ENCODE data around the gene SP140. TPM values are rescaled to one million over a fixed set of nuclear protein-coding genes. Genes with fewer than 3 reads are reported as not detected.
A peak's percentile ranks its signal among the peaks of the same experiment; 100 is the strongest.

Gene SP140
- total and polyA plus RNA-seq, 9 of the 15 experiments (the other 6 are each of a cell fraction or from before 2014, with no cell fraction given), result 0.04 to 1.1 (median 0.57) TPM; not detected in 1

GRCh38 chr2:230328155-230328458 is 102.6 kb downstream of the SP140 start:
- no peak for ATAC-seq
- CTCF ChIA-PET (ENCODE audit: low intra/inter-chr PET ratio), result no interaction called here
- no peaks in the 10 kb centered on the region for H3K27me3 ChIP-seq (ENCODE audit: control insufficient read depth in 2 of 2, insufficient read depth in 2 of 2, low read length in 2 of 2)
- 25% methylated on average over 8 of the region's 8 CpGs for WGBS (ENCODE audit: insufficient coverage, low coverage, missing lambda C conversion rate)
- H3K9ac ChIP-seq (ENCODE audit: insufficient read depth in 1 of 2, low read depth in 2 of 2, low read length in 2 of 2), result peak overlapping the region in 1 of 2 experiments; percentile 67; a peak in 2 of 4 replicates
- no peaks in the 10 kb centered on the region for H3K9me1 ChIP-seq (ENCODE audit: control insufficient read depth, insufficient read depth, low read length)
- no peaks in the 10 kb centered on the region for H4K20me1 ChIP-seq (replicated peaks; ENCODE audit: control insufficient read depth, insufficient read depth, low read length)
- in situ Hi-C loops (cut with MboI) (no loop called here), intact Hi-C loops (cut with micrococcal nuclease) (loop anchor here (10.0 kb wide), 1 partner anchor 287 kb away; no protein-coding TSS in a partner anchor)
- H3K27ac ChIP-seq (ENCODE audit: extremely low read depth, low read depth, low read length), result no peak overlapping the region; the same call in 2 of the 3 replicates
- H3K4me3 ChIP-seq, result peak overlapping the region; percentile 34; the same call in 1 of the 2 replicates
- TF ChIP-seq CBX5 (IDR thresholded peaks at IDR 0.05; ENCODE audit: borderline replicate concordance, low read depth), result no peak
- TF ChIP-seq PPARD (CRISPR knock-in tag; IDR thresholded peaks at IDR 0.05), result no peak
- TF ChIP-seq SAP30 (IDR thresholded peaks at IDR 0.05; ENCODE audit: borderline replicate concordance, insufficient read depth, low read depth, low read length, poor library complexity, severe bottlenecking), result no peak
- TF ChIP-seq HDGF (IDR thresholded peaks at IDR 0.05), result no peak
- no peak for TF ChIP-seq SIRT6 (IDR thresholded peaks at IDR 0.05; ENCODE audit: low read depth, low read length)
- no peak for TF ChIP-seq ZFPM2 (CRISPR knock-in tag; IDR thresholded peaks at IDR 0.05)
- TF ChIP-seq ZBTB8A (IDR thresholded peaks at IDR 0.05; ENCODE audit: partially characterized antibody), result no peak
- no peak for TF ChIP-seq CUX1 (CRISPR knock-in tag; IDR thresholded peaks at IDR 0.05)
- no peak for TF ChIP-seq FOXJ3 (CRISPR knock-in tag; IDR thresholded peaks at IDR 0.05)
- no peak for TF ChIP-seq SRSF9 (IDR thresholded peaks at IDR 0.05; ENCODE audit: borderline replicate concordance, low read depth, low read length)
- TF ChIP-seq BRD4 (IDR thresholded peaks at IDR 0.05), result no peak
- TF ChIP-seq NUFIP1 (IDR thresholded peaks at IDR 0.05; ENCODE audit: partially characterized antibody), result no peak
- TF ChIP-seq BRF1 (IDR thresholded peaks at IDR 0.05; ENCODE audit: borderline replicate concordance, extremely low read depth, insufficient read length), result no peak
- TF ChIP-seq SLC30A9 (CRISPR knock-in tag; IDR thresholded peaks at IDR 0.05), result no peak
- TF ChIP-seq ZNF583 (CRISPR knock-in tag; IDR thresholded peaks at IDR 0.05), result no peak
- no peak for TF ChIP-seq HMG20A (CRISPR knock-in tag; conservative IDR thresholded peaks at IDR 0.05)
- TF ChIP-seq FOXA3 (CRISPR knock-in tag; conservative IDR thresholded peaks at IDR 0.05 in 1 of 2, IDR thresholded peaks at IDR 0.05 in 1 of 2), result no peak
- no peak for FAIRE-seq
- POLR2A ChIA-PET, result interaction anchor here (1.7 kb wide), 1 partner anchor 8 kb away, joined by 8 read pairs; no protein-coding TSS in a partner anchor
- H2AFZ ChIP-seq (ENCODE audit: low read depth, low read length), result peak overlapping the region; percentile 44
- H3K36me3 ChIP-seq (ENCODE audit: control insufficient read depth, insufficient read depth, low read length), result no peaks in the 10 kb centered on the region
- H3K4me2 ChIP-seq (ENCODE audit: insufficient read depth, low read length), result peak overlapping the region; percentile 83
- H3K79me2 ChIP-seq (ENCODE audit: control insufficient read depth, insufficient read depth, low read length), result peaks cover 7% of the 10 kb centered on the region; the same call in 2 of the 3 replicates
- peaks cover under 1% of the 10 kb centered on the region; the same call in 1 of the 2 replicates for H3K9me3 ChIP-seq (replicated peaks; ENCODE audit: control insufficient read depth, insufficient read depth, low read depth, low read length)
- DNase-seq (ENCODE audit: extremely low read depth in 1 of 4, low spot score in 3 of 4), result no peak
- no TSS peak for BruUV-seq (replicated peaks)
- peaks cover 12 to 16% of the 10 kb centered on the region in 2 experiments; a peak in 4 of 5 replicates for H3K4me1 ChIP-seq (replicated peaks in 1 of 2; ENCODE audit: control insufficient read depth in 2 of 2, insufficient read depth in 2 of 2, low read length in 2 of 2)
